ENCODE data around the gene ARID1B. TPM values are rescaled to one million over a fixed set of nuclear protein-coding genes. Genes with fewer than 3 reads are reported as not detected.

Gene ARID1B
- total RNA-seq, 1 donor from 2014 or later = 62.1 TPM

GRCh38 chr6:156885562-156885961, 108.4 kb downstream of the ARID1B start:
- Histone ChIP-seq H3K9me3 (ENCODE audit: low read depth) (no peaks in the 10 kb centered on the region), H2AFZ (replicated peaks) (no peak overlapping the region), H3K9ac (no peak overlapping the region), H3K27ac (no peak overlapping the region), H3K4me1 (peaks cover 69% of the 10 kb centered on the region), H3K79me2 (ENCODE audit: low read depth) (peaks cover 100% of the 10 kb centered on the region), H4K20me1 (ENCODE audit: low read depth) (peaks cover 98% of the 10 kb centered on the region), H3K4me2 (no peak overlapping the region), H3K4me3 (no peak overlapping the region), H3K27me3 (no peaks in the 10 kb centered on the region), H3F3A (ENCODE audit: low read depth) (peaks cover 7% of the 10 kb centered on the region), H3K36me3 (no peaks in the 10 kb centered on the region)
- H3K27ac Mint-ChIP-seq = no peak overlapping the region
- TF ChIP-seq EZH2phosphoT487 (IDR thresholded peaks at IDR 0.05) = no peak
- no peak for TF ChIP-seq EZH2 (IDR thresholded peaks at IDR 0.05)
- peaks cover 39% of the 10 kb centered on the region for H3K4me1 Mint-ChIP-seq
- no peak for DNase-seq (ENCODE audit: low spot score)
- H3K36me3 Mint-ChIP-seq = peaks cover 10% of the 10 kb centered on the region
- H3K27me3 Mint-ChIP-seq (ENCODE audit: insufficient read depth, low read depth) = no peaks in the 10 kb centered on the region
- no peak overlapping the region for H3K4me3 Mint-ChIP-seq
- H3K9me3 Mint-ChIP-seq = no peaks in the 10 kb centered on the region

GRCh38 chr6:156886409-156886808, 109.2 kb downstream of the ARID1B start:
- H3K9ac ChIP-seq = no peak overlapping the region

GRCh38 chr6:156887623-156888269, 110.6 kb downstream of the ARID1B start:
- Histone ChIP-seq H3K9ac (no peak overlapping the region), H3F3A (ENCODE audit: low read depth) (peaks cover 7% of the 10 kb centered on the region), H3K4me1 (peaks cover 55% of the 10 kb centered on the region), H3K4me2 (peak overlapping the region; percentile 24), H2AFZ (replicated peaks) (no peak overlapping the region), H4K20me1 (ENCODE audit: low read depth) (peaks cover 95% of the 10 kb centered on the region), H3K79me2 (ENCODE audit: low read depth) (peaks cover 100% of the 10 kb centered on the region), H3K36me3 (no peaks in the 10 kb centered on the region), H3K4me3 (no peak overlapping the region), H3K27ac (peak overlapping the region; percentile 18), H3K27me3 (no peaks in the 10 kb centered on the region), H3K9me3 (ENCODE audit: low read depth) (no peaks in the 10 kb centered on the region)
- Mint-ChIP-seq H3K4me3 (no peak overlapping the region), H3K4me1 (peaks cover 46% of the 10 kb centered on the region), H3K36me3 (peaks cover 10% of the 10 kb centered on the region), H3K27ac (no peak overlapping the region), H3K9me3 (no peaks in the 10 kb centered on the region), H3K27me3 (ENCODE audit: insufficient read depth, low read depth) (no peaks in the 10 kb centered on the region)
- no peak for DNase-seq (ENCODE audit: low spot score)
- TF ChIP-seq CTCF (IDR thresholded peaks at IDR 0.05) (no peak), EZH2phosphoT487 (IDR thresholded peaks at IDR 0.05) (no peak), EZH2 (IDR thresholded peaks at IDR 0.05) (no peak)

More at GRCh38 chr6:156886409-156886808, 109.2 kb downstream of the ARID1B start:
- Histone ChIP-seq H2AFZ (replicated peaks) (no peak overlapping the region), H3K4me1 (peaks cover 68% of the 10 kb centered on the region), H3F3A (ENCODE audit: low read depth) (peaks cover 7% of the 10 kb centered on the region), H3K79me2 (ENCODE audit: low read depth) (peaks cover 100% of the 10 kb centered on the region), H4K20me1 (ENCODE audit: low read depth) (peaks cover 98% of the 10 kb centered on the region), H3K36me3 (no peaks in the 10 kb centered on the region), H3K4me3 (no peak overlapping the region), H3K4me2 (no peak overlapping the region), H3K27me3 (no peaks in the 10 kb centered on the region), H3K27ac (peak overlapping the region; percentile 49), H3K9me3 (ENCODE audit: low read depth) (no peaks in the 10 kb centered on the region)
- no peak for DNase-seq (ENCODE audit: low spot score)
- Mint-ChIP-seq H3K9me3 (no peaks in the 10 kb centered on the region), H3K4me3 (no peak overlapping the region), H3K27ac (peak overlapping the region; percentile 31), H3K36me3 (peaks cover 10% of the 10 kb centered on the region), H3K27me3 (ENCODE audit: insufficient read depth, low read depth) (no peaks in the 10 kb centered on the region), H3K4me1 (peaks cover 46% of the 10 kb centered on the region)
- TF ChIP-seq EZH2phosphoT487 (IDR thresholded peaks at IDR 0.05) (no peak), EZH2 (IDR thresholded peaks at IDR 0.05) (no peak), CTCF (IDR thresholded peaks at IDR 0.05) (no peak)

GRCh38 chr6:156889469-156889868, 112.3 kb downstream of the ARID1B start:
- Mint-ChIP-seq H3K27me3 (ENCODE audit: insufficient read depth, low read depth) (no peaks in the 10 kb centered on the region), H3K4me3 (no peak overlapping the region), H3K9me3 (no peaks in the 10 kb centered on the region), H3K27ac (no peak overlapping the region), H3K4me1 (peaks cover 40% of the 10 kb centered on the region), H3K36me3 (peaks cover 3% of the 10 kb centered on the region)
- Histone ChIP-seq H3K79me2 (ENCODE audit: low read depth) (peaks cover 100% of the 10 kb centered on the region), H3K4me3 (no peak overlapping the region), H3F3A (ENCODE audit: low read depth) (no peaks in the 10 kb centered on the region), H3K9me3 (ENCODE audit: low read depth) (no peaks in the 10 kb centered on the region), H2AFZ (replicated peaks) (no peak overlapping the region), H3K27ac (no peak overlapping the region), H3K4me2 (no peak overlapping the region), H3K4me1 (peaks cover 45% of the 10 kb centered on the region), H3K9ac (no peak overlapping the region), H4K20me1 (ENCODE audit: low read depth) (peaks cover 86% of the 10 kb centered on the region), H3K27me3 (no peaks in the 10 kb centered on the region), H3K36me3 (no peaks in the 10 kb centered on the region)
- TF ChIP-seq EZH2phosphoT487 (IDR thresholded peaks at IDR 0.05) (no peak), EZH2 (IDR thresholded peaks at IDR 0.05) (no peak), CTCF (IDR thresholded peaks at IDR 0.05) (no peak)
- DNase-seq (ENCODE audit: low spot score) = no peak

Data from neural progenitor cell (in vitro differentiated cells).